ENCODE results near the gene LIPC.

- TF ChIP-seq POLR2A (IDR thresholded peaks at IDR 0.05) (no peak), CTCF (IDR thresholded peaks at IDR 0.05) (no peak)
Measured at GRCh38 chr15:58616171-58616570, 184.4 kb downstream of the LIPC start.

Data from testis (tissue), 2 donors.